WTC11 (cell line): ENCODE results near the gene TSHZ3. TPM values are rescaled to one million over a fixed set of nuclear protein-coding genes. Genes with fewer than 3 reads are reported as not detected.

ENCODE experiments used
- ATAC-seq: fragments of 200-7000 bp; cut with Tn5 transposase; 2 replicates; pipeline ENCODE4 v1.10.0; 2021; ENCODE audit warnings: mild to moderate bottlenecking, moderate library complexity
- CTCF ChIA-PET: fragments of 300-600 bp; sonication (Branson Sonifier 250); formaldehyde crosslinking; loops from one replicate; lab custom pipeline; 2021; ENCODE audit warnings: antibody characterized with exemption; lab: Charles Lee
- POLR2A ChIA-PET: fragments of 350-600 bp; sonication (Branson Sonifier 250); formaldehyde crosslinking; loops from one replicate; lab custom pipeline; 2021; ENCODE audit warnings: antibody characterized with exemption; lab: Charles Lee
- DNase-seq: peaks from one replicate; pipeline ENCODE4 v3.0.0; 2021; ENCODE audit warnings: low spot score
- H3K27ac Mint-ChIP-seq: 2 replicates; pipeline ENCODE4 v1.8.0; 2021; ENCODE audit warnings: mixed read lengths
- H3K27me3 Mint-ChIP-seq: 2 replicates; pipeline ENCODE4 v1.8.0; 2021; ENCODE audit warnings: low read depth, mild to moderate bottlenecking, moderate library complexity, mixed read lengths
- H3K36me3 Mint-ChIP-seq: 2 replicates; pipeline ENCODE4 v1.8.0; 2021; ENCODE audit warnings: mixed read lengths
- H3K4me1 Mint-ChIP-seq: 2 replicates; pipeline ENCODE4 v1.8.0; 2022; ENCODE audit warnings: mixed read lengths
- H3K4me3 Mint-ChIP-seq: 2 replicates; pipeline ENCODE4 v1.8.0; 2021; ENCODE audit warnings: mild to moderate bottlenecking, moderate library complexity, mixed read lengths
- H3K9me3 Mint-ChIP-seq: 2 replicates; pipeline ENCODE4 v1.8.0; 2021; ENCODE audit warnings: mixed read lengths
- ATF3 ChIP-seq: sonication (generic); formaldehyde crosslinking; conservative IDR thresholded peaks from 2 replicates; pipeline ENCODE4 v1.8.1; 2022; ENCODE audit warnings: mild to moderate bottlenecking, missing genetic modification reagents
- CREB1 ChIP-seq: sonication (generic); formaldehyde crosslinking; IDR thresholded peaks from 2 replicates; pipeline ENCODE4 v1.8.0; 2023; ENCODE audit warnings: mild to moderate bottlenecking, missing genetic modification reagents
- CREM ChIP-seq: sonication (generic); formaldehyde crosslinking; IDR thresholded peaks from 2 replicates; pipeline ENCODE4 v1.8.1; 2022; ENCODE audit warnings: mild to moderate bottlenecking, missing genetic modification reagents, moderate library complexity
- ETV6 ChIP-seq: sonication (generic); formaldehyde crosslinking; IDR thresholded peaks from 2 replicates; pipeline ENCODE4 v1.8.1; 2022; ENCODE audit warnings: mild to moderate bottlenecking, missing genetic modification reagents
- FOXP1 ChIP-seq: sonication (generic); formaldehyde crosslinking; IDR thresholded peaks from 2 replicates; pipeline ENCODE4 v1.8.0; 2022; ENCODE audit warnings: missing genetic modification reagents, mild to moderate bottlenecking, moderate library complexity, borderline replicate concordance
- FOXP4 ChIP-seq: sonication (generic); formaldehyde crosslinking; IDR thresholded peaks from 2 replicates; pipeline ENCODE4 v1.8.0; 2022; ENCODE audit warnings: mild to moderate bottlenecking, missing genetic modification reagents
- GRHL2 ChIP-seq: fragments of 250-450 bp; sonication (Bioruptor Pico); IDR thresholded peaks from 2 replicates; pipeline ENCODE4 v1.8.0; 2022; ENCODE audit warnings: mild to moderate bottlenecking, moderate library complexity; ENCODE audit not compliant: insufficient replicate concordance, severe bottlenecking
- HMGA2 ChIP-seq: fragments of 250-450 bp; sonication (Bioruptor Pico); IDR thresholded peaks from 2 replicates; pipeline ENCODE4 v1.4.0; 2021; ENCODE audit warnings: mild to moderate bottlenecking, moderate library complexity
- IRF1 ChIP-seq: sonication (generic); formaldehyde crosslinking; IDR thresholded peaks from 2 replicates; pipeline ENCODE4 v1.8.0; 2023; ENCODE audit warnings: missing genetic modification reagents
- MXD4 ChIP-seq: fragments of 250-450 bp; sonication (Bioruptor Pico); IDR thresholded peaks from 2 replicates; pipeline ENCODE4 v1.8.0; 2021; ENCODE audit warnings: mild to moderate bottlenecking, moderate library complexity, borderline replicate concordance
- NR3C1 ChIP-seq: sonication (generic); formaldehyde crosslinking; conservative IDR thresholded peaks from 2 replicates; pipeline ENCODE4 v1.8.1; 2023; ENCODE audit warnings: low read depth, mild to moderate bottlenecking, missing genetic modification reagents
- PRRX2 ChIP-seq: fragments of 250-450 bp; sonication (Bioruptor Pico); IDR thresholded peaks from 2 replicates; pipeline ENCODE4 v1.8.0; 2021; ENCODE audit warnings: mild to moderate bottlenecking
- SMAD3 ChIP-seq: sonication (generic); formaldehyde crosslinking; IDR thresholded peaks from 2 replicates; pipeline ENCODE4 v1.8.0; 2022; ENCODE audit warnings: missing genetic modification reagents, mild to moderate bottlenecking, borderline replicate concordance
- SMAD4 ChIP-seq: sonication (generic); formaldehyde crosslinking; IDR thresholded peaks from 2 replicates; pipeline ENCODE4 v1.8.0; 2022; ENCODE audit warnings: mild to moderate bottlenecking, missing genetic modification reagents
- SOX15 ChIP-seq: fragments of 250-450 bp; sonication (Bioruptor Pico); IDR thresholded peaks from 2 replicates; pipeline ENCODE4 v1.9.0; 2021; ENCODE audit warnings: mild to moderate bottlenecking
- ZNF138 ChIP-seq: sonication (generic); formaldehyde crosslinking; conservative IDR thresholded peaks from 2 replicates; pipeline ENCODE4 v1.8.1; 2022; ENCODE audit warnings: mild to moderate bottlenecking, moderate library complexity, missing genetic modification reagents
- ZNF219 ChIP-seq: sonication (generic); formaldehyde crosslinking; IDR thresholded peaks from 2 replicates; pipeline ENCODE4 v1.8.0; 2023; ENCODE audit warnings: missing genetic modification reagents, mild to moderate bottlenecking, borderline replicate concordance
- ZNF232 ChIP-seq: sonication (generic); formaldehyde crosslinking; IDR thresholded peaks from 2 replicates; pipeline ENCODE4 v1.8.0; 2022; ENCODE audit warnings: mild to moderate bottlenecking, missing genetic modification reagents
- ZNF263 ChIP-seq: sonication (generic); formaldehyde crosslinking; IDR thresholded peaks from 2 replicates; pipeline ENCODE4 v1.8.1; 2022; ENCODE audit warnings: low read depth, mild to moderate bottlenecking, moderate library complexity, missing genetic modification reagents
- ZNF317 ChIP-seq: sonication (generic); formaldehyde crosslinking; IDR thresholded peaks from 2 replicates; pipeline ENCODE4 v1.8.1; 2023; ENCODE audit warnings: low read depth, mild to moderate bottlenecking, moderate library complexity, missing genetic modification reagents, borderline replicate concordance
- ZNF416 ChIP-seq: fragments of 250-450 bp; sonication (Bioruptor Pico); IDR thresholded peaks from 2 replicates; pipeline ENCODE4 v1.9.0; 2021; ENCODE audit warnings: mild to moderate bottlenecking, inconsistent platforms
- ZNF512 ChIP-seq: sonication (generic); formaldehyde crosslinking; IDR thresholded peaks from 2 replicates; pipeline ENCODE4 v1.8.1; 2022; ENCODE audit warnings: missing genetic modification reagents, borderline replicate concordance
- ZNF671 ChIP-seq: fragments of 250-450 bp; sonication (Bioruptor Pico); IDR thresholded peaks from 2 replicates; pipeline ENCODE4 v1.8.0; 2021; ENCODE audit warnings: mild to moderate bottlenecking
- total RNA-seq: library from RNA; stranded (reverse); gene quantifications from 3 replicates; pipeline ENCODE4 v1.2.3, GENCODE V29; 2021
- TF ChIP-seq, protein P1 (sequence below): sonication (generic); formaldehyde crosslinking; IDR thresholded peaks from 2 replicates; pipeline ENCODE4 v1.8.1; 2023; ENCODE audit warnings: mild to moderate bottlenecking, missing genetic modification reagents, moderate library complexity
- TF ChIP-seq, protein P2 (sequence below): sonication (generic); formaldehyde crosslinking; IDR thresholded peaks from 2 replicates; pipeline ENCODE4 v1.8.1; 2023; ENCODE audit warnings: mild to moderate bottlenecking, missing genetic modification reagents, moderate library complexity
- TF ChIP-seq, protein P3 (sequence below): fragments of 250-450 bp; sonication (Bioruptor Pico); IDR thresholded peaks from 2 replicates; pipeline ENCODE4 v2.1.2; 2022; ENCODE audit warnings: mild to moderate bottlenecking, moderate library complexity

The TSHZ3 gene
- total RNA-seq, 1 experiment from 2014 or later, result 21.4 TPM

GRCh38 chr19:31304831-31305312 lies 44.4 kb downstream of the TSHZ3 start (continued):
- TF ChIP-seq ZNF317 (CRISPR knock-in tag) (no peak), GRHL2 (no peak)
- TF ChIP-seq, protein P1, sequence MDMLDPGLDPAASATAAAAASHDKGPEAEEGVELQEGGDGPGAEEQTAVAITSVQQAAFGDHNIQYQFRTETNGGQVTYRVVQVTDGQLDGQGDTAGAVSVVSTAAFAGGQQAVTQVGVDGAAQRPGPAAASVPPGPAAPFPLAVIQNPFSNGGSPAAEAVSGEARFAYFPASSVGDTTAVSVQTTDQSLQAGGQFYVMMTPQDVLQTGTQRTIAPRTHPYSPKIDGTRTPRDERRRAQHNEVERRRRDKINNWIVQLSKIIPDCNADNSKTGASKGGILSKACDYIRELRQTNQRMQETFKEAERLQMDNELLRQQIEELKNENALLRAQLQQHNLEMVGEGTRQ (CRISPR knock-in tag), result no peak

- no peak for ATAC-seq
- POLR2A ChIA-PET, result no interaction called here
These were observed 45.9 kb downstream of the TSHZ3 start for GRCh38 chr19:31303262-31303815.

GRCh38 chr19:31301306-31301980 lies 47.8 kb downstream of the TSHZ3 start:
- Mint-ChIP-seq H3K27me3 (no peaks in the 10 kb centered on the region), H3K36me3 (no peaks in the 10 kb centered on the region), H3K4me3 (no peak overlapping the region)
- ChIA-PET CTCF (interaction anchor here (1.0 kb wide), 1 partner anchor 14 kb away, joined by 3 read pairs; no protein-coding TSS in a partner anchor), POLR2A (no interaction called here)
- no peak for ATAC-seq
- TF ChIP-seq IRF1 (CRISPR knock-in tag) (no peak), CREB1 (no peak), ZNF512 (no peak), SMAD3 (CRISPR knock-in tag) (no peak), ETV6 (CRISPR knock-in tag) (no peak), SOX15 (CRISPR knock-in tag) (no peak), NR3C1 (CRISPR knock-in tag) (no peak), ZNF138 (no peak), CREM (CRISPR knock-in tag) (no peak), ZNF263 (CRISPR knock-in tag) (no peak)
- TF ChIP-seq, protein P2, sequence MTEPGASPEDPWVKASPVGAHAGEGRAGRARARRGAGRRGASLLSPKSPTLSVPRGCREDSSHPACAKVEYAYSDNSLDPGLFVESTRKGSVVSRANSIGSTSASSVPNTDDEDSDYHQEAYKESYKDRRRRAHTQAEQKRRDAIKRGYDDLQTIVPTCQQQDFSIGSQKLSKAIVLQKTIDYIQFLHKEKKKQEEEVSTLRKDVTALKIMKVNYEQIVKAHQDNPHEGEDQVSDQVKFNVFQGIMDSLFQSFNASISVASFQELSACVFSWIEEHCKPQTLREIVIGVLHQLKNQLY, result no peak
- TF ChIP-seq, all 79 proteins: peak for 0
- H3K4me1 Mint-ChIP-seq, result peaks cover 10% of the 10 kb centered on the region
- no peak for DNase-seq
- H3K27ac Mint-ChIP-seq, result no peak overlapping the region
- H3K9me3 Mint-ChIP-seq, result no peaks in the 10 kb centered on the region

More at GRCh38 chr19:31303262-31303815, 45.9 kb downstream of the TSHZ3 start:
- no peaks in the 10 kb centered on the region; the same call in 1 of the 2 replicates for H3K36me3 Mint-ChIP-seq
- H3K4me1 Mint-ChIP-seq, result peaks cover 17% of the 10 kb centered on the region
- H3K27me3 Mint-ChIP-seq, result no peaks in the 10 kb centered on the region
- CTCF ChIA-PET, result interaction anchor here (1.0 kb wide), 1 partner anchor 12 kb away, joined by 3 read pairs; no protein-coding TSS in a partner anchor
- TF ChIP-seq ZNF416 (CRISPR knock-in tag) (no peak), PRRX2 (CRISPR knock-in tag) (no peak), HMGA2 (no peak), NR3C1 (CRISPR knock-in tag) (no peak), SMAD4 (no peak), FOXP1 (CRISPR knock-in tag) (no peak), ZNF671 (CRISPR knock-in tag) (no peak), ZNF138 (no peak), ZNF219 (CRISPR knock-in tag) (no peak), MXD4 (CRISPR knock-in tag) (no peak), ATF3 (no peak), FOXP4 (CRISPR knock-in tag) (no peak), ZNF232 (CRISPR knock-in tag) (no peak)
- TF ChIP-seq, protein P3, sequence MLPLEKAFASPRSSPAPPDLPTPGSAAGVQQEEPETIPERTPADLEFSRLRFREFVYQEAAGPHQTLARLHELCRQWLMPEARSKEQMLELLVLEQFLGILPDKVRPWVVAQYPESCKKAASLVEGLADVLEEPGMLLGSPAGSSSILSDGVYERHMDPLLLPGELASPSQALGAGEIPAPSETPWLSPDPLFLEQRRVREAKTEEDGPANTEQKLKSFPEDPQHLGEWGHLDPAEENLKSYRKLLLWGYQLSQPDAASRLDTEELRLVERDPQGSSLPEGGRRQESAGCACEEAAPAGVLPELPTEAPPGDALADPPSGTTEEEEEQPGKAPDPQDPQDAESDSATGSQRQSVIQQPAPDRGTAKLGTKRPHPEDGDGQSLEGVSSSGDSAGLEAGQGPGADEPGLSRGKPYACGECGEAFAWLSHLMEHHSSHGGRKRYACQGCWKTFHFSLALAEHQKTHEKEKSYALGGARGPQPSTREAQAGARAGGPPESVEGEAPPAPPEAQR (CRISPR knock-in tag), result no peak
- DNase-seq, result no peak
- no peak overlapping the region for H3K27ac Mint-ChIP-seq
- H3K9me3 Mint-ChIP-seq, result no peaks in the 10 kb centered on the region
- no peak overlapping the region for H3K4me3 Mint-ChIP-seq
